ENCODE results near the gene UIMC1.

DNA sequence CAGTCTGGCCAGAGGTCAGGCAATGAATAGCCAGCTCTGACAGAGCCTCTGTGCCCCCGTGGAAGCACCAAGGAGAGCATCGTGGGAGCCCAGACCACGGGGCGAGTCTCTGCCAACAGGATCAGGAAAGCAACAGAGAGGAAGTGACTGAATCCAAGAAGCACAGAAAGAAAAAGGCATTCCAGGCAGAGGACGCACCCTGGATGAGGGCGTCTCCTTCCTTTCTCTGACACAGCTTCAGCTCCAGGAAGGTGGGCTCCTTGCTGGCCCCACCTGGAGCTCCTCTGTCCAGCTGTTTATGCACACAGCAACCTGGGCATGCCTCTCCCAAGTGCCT is 124.0 kb downstream of the UIMC1 start:
- TF ChIP-seq, protein P1, sequence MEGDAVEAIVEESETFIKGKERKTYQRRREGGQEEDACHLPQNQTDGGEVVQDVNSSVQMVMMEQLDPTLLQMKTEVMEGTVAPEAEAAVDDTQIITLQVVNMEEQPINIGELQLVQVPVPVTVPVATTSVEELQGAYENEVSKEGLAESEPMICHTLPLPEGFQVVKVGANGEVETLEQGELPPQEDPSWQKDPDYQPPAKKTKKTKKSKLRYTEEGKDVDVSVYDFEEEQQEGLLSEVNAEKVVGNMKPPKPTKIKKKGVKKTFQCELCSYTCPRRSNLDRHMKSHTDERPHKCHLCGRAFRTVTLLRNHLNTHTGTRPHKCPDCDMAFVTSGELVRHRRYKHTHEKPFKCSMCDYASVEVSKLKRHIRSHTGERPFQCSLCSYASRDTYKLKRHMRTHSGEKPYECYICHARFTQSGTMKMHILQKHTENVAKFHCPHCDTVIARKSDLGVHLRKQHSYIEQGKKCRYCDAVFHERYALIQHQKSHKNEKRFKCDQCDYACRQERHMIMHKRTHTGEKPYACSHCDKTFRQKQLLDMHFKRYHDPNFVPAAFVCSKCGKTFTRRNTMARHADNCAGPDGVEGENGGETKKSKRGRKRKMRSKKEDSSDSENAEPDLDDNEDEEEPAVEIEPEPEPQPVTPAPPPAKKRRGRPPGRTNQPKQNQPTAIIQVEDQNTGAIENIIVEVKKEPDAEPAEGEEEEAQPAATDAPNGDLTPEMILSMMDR (CRISPR knock-in tag; IDR thresholded peaks at IDR 0.05) = no peak
- TF ChIP-seq ZNF564 (CRISPR knock-in tag; IDR thresholded peaks at IDR 0.05) (no peak), NFIC (IDR thresholded peaks at IDR 0.05; ENCODE audit: low read length) (no peak), ZNF335 (CRISPR knock-in tag; IDR thresholded peaks at IDR 0.05) (no peak), POLR2AphosphoS5 (IDR thresholded peaks at IDR 0.05; ENCODE audit: low read depth, low read length) (no peak), SIN3A (IDR thresholded peaks at IDR 0.05; ENCODE audit: borderline replicate concordance, low read depth, low read length) (no peak), GABPA (IDR thresholded peaks at IDR 0.05; ENCODE audit: low read depth, low read length) (no peak), GABPA (CRISPR knock-in tag; IDR thresholded peaks at IDR 0.05; ENCODE audit: low read depth) (no peak), ZNF383 (CRISPR knock-in tag; IDR thresholded peaks at IDR 0.05; ENCODE audit: borderline replicate concordance) (no peak)
- TF ChIP-seq, protein P2, sequence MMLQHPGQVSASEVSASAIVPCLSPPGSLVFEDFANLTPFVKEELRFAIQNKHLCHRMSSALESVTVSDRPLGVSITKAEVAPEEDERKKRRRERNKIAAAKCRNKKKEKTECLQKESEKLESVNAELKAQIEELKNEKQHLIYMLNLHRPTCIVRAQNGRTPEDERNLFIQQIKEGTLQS (CRISPR knock-in tag; IDR thresholded peaks at IDR 0.05) = no peak
- TF ChIP-seq, protein P3, sequence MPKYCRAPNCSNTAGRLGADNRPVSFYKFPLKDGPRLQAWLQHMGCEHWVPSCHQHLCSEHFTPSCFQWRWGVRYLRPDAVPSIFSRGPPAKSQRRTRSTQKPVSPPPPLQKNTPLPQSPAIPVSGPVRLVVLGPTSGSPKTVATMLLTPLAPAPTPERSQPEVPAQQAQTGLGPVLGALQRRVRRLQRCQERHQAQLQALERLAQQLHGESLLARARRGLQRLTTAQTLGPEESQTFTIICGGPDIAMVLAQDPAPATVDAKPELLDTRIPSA (CRISPR knock-in tag; IDR thresholded peaks at IDR 0.05; ENCODE audit: borderline replicate concordance) = no peak
